ENCODE measurements around the gene CHSY3.

Gene CHSY3

GRCh38 chr5:129904102-129904666 lies at the start of gene CHSY3:
Gene CHSY3, plus strand, starts transcription at chr5:129904465.
- no peak for DNase-seq (ENCODE audit: low read depth in 2 of 2)

GRCh38 chr5:129856325-129856724 lies 47.9 kb upstream of the CHSY3 start:
- DNase-seq (ENCODE audit: low read depth in 2 of 2): no peak

- DNase-seq (ENCODE audit: low read depth in 2 of 2): no peak
Observed at GRCh38 chr5:129857116-129857515, 47.1 kb upstream of the CHSY3 start.

GRCh38 chr5:129858131-129858675 lies 46.1 kb upstream of the CHSY3 start:
- DNase-seq (ENCODE audit: low read depth in 2 of 2): no peak

- no peak for DNase-seq (ENCODE audit: low read depth in 2 of 2)
Observed at GRCh38 chr5:129884322-129884721, 19.9 kb upstream of the CHSY3 start.

GRCh38 chr5:129899454-129899853 lies 4.8 kb upstream of the CHSY3 start:
- DNase-seq (ENCODE audit: low read depth in 2 of 2): no peak

- DNase-seq (ENCODE audit: low read depth in 2 of 2): no peak
Observed at GRCh38 chr5:129902816-129903215, 1.4 kb upstream of the CHSY3 start.

- no peak for DNase-seq (ENCODE audit: low read depth in 2 of 2)
Observed at GRCh38 chr5:129903466-129904101, 681 bp upstream of the CHSY3 start.

- no peak for DNase-seq (ENCODE audit: low read depth in 2 of 2)
Observed at GRCh38 chr5:129904667-129905472, 605 bp downstream of the CHSY3 start.

- DNase-seq (ENCODE audit: low read depth in 2 of 2): no peak
Observed at GRCh38 chr5:129905473-129906176, 1.4 kb downstream of the CHSY3 start.

GRCh38 chr5:129906177-129906887 lies 2.1 kb downstream of the CHSY3 start:
- DNase-seq (ENCODE audit: low read depth in 2 of 2): no peak

GRCh38 chr5:129909225-129909624 lies 5.0 kb downstream of the CHSY3 start:
- no peak for DNase-seq (ENCODE audit: low read depth in 2 of 2)

GRCh38 chr5:129912601-129913255 lies 8.5 kb downstream of the CHSY3 start:
- DNase-seq (ENCODE audit: low read depth in 2 of 2): no peak

GRCh38 chr5:129915415-129915814 lies 11.2 kb downstream of the CHSY3 start:
- no peak for DNase-seq (ENCODE audit: low read depth in 2 of 2)

GRCh38 chr5:129917224-129917623 lies 13.0 kb downstream of the CHSY3 start:
- no peak for DNase-seq (ENCODE audit: low read depth in 2 of 2)

GRCh38 chr5:129921204-129921603 lies 16.9 kb downstream of the CHSY3 start:
- DNase-seq (ENCODE audit: low read depth in 2 of 2): no peak

GRCh38 chr5:129930221-129930620 lies 26.0 kb downstream of the CHSY3 start:
- DNase-seq (ENCODE audit: low read depth in 2 of 2): no peak

- no peak for DNase-seq (ENCODE audit: low read depth in 2 of 2)
Observed at GRCh38 chr5:129935626-129936025, 31.4 kb downstream of the CHSY3 start.

GRCh38 chr5:129938077-129938476 lies 33.8 kb downstream of the CHSY3 start:
- no peak for DNase-seq (ENCODE audit: low read depth in 2 of 2)

GRCh38 chr5:129943936-129944335 lies 39.7 kb downstream of the CHSY3 start:
- no peak for DNase-seq (ENCODE audit: low read depth in 2 of 2)

- no peak for DNase-seq (ENCODE audit: low read depth in 2 of 2)
Observed at GRCh38 chr5:129945028-129945427, 40.8 kb downstream of the CHSY3 start.

All from activated CD8-positive, alpha-beta memory T cell treated with anti-CD3 and anti-CD28 coated beads for 4 hours (primary cell).